OCI-LY3 (cell line): ENCODE results near the gene SH3RF3.

Experiments used
- EZH2phosphoT487 ChIP-seq: fragments of 200-600 bp; shearing (Covaris generic); IDR thresholded peaks from 2 replicates; pipeline ENCODE4 v1.6.1; 2018; ENCODE audit warnings: antibody characterized with exemption, mixed run types, low read depth
- TF ChIP-seq, protein P1 (sequence below): fragments of 200-600, 300-600 bp; sonication (generic); IDR thresholded peaks from 2 replicates; pipeline ENCODE4 v1.5.1; 2014; ENCODE audit warnings: antibody characterized with exemption, low read length, low read depth

DNA sequence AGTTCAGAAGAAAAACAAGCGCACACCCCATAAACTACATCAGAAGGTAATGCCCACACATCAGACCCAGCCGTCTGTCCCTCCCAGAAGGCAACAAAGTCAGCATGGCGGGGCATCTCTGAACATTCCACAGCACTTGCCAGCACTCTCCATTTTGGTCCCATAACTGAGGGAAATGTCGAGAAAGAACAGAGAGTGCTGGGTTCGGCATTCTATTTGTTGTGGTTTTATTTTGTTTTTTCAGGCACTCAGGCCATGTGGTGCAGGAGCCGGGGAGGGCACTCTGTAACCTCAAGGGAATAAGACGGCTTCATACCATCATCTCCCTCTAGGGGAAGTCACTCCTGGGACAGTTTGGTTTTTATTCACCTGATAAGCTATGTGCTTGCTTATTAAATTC, 328.8 kb downstream of the SH3RF3 start:
- TF ChIP-seq, protein P1, sequence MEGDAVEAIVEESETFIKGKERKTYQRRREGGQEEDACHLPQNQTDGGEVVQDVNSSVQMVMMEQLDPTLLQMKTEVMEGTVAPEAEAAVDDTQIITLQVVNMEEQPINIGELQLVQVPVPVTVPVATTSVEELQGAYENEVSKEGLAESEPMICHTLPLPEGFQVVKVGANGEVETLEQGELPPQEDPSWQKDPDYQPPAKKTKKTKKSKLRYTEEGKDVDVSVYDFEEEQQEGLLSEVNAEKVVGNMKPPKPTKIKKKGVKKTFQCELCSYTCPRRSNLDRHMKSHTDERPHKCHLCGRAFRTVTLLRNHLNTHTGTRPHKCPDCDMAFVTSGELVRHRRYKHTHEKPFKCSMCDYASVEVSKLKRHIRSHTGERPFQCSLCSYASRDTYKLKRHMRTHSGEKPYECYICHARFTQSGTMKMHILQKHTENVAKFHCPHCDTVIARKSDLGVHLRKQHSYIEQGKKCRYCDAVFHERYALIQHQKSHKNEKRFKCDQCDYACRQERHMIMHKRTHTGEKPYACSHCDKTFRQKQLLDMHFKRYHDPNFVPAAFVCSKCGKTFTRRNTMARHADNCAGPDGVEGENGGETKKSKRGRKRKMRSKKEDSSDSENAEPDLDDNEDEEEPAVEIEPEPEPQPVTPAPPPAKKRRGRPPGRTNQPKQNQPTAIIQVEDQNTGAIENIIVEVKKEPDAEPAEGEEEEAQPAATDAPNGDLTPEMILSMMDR, result no peak
- TF ChIP-seq EZH2phosphoT487, result no peak
